ENCODE results near the gene HSPBAP1. TPM values are rescaled to one million over a fixed set of nuclear protein-coding genes. Genes with fewer than 3 reads are reported as not detected.
A peak's percentile ranks its signal among the peaks of the same experiment; 100 is the strongest.

Gene HSPBAP1
- total RNA-seq, 1 donor, result 6.0 TPM

GRCh38 chr3:122797291-122797690, 3.7 kb upstream of the HSPBAP1 start:
- no peak for DNase-seq (ENCODE audit: low read depth)
- H3K4me3 ChIP-seq (ENCODE audit: low read depth, low read length), result no peak overlapping the region
- no peak for TF ChIP-seq CTCF (IDR thresholded peaks at IDR 0.05; ENCODE audit: insufficient read depth, low read depth, low read length)

GRCh38 chr3:122795674-122796195, 2.1 kb upstream of the HSPBAP1 start:
- peak; percentile 15 for DNase-seq (ENCODE audit: low read depth)
- TF ChIP-seq CTCF (IDR thresholded peaks at IDR 0.05; ENCODE audit: insufficient read depth, low read depth, low read length), result no peak

GRCh38 chr3:122794779-122795673, 1.4 kb upstream of the HSPBAP1 start, which contains the start of gene SLC49A4:
TSS of gene SLC49A4 (plus strand) at chr3:122795069. CDS start at chr3:122795193, 124 bp downstream.
- peak within 1 kb of the TSS; percentile 82 for H3K4me3 ChIP-seq (ENCODE audit: low read depth, low read length)
- peak; percentile 66 for DNase-seq (ENCODE audit: low read depth)
- TF ChIP-seq CTCF (IDR thresholded peaks at IDR 0.05; ENCODE audit: insufficient read depth, low read depth, low read length), result no peak

More at GRCh38 chr3:122795674-122796195, 2.1 kb upstream of the HSPBAP1 start:
- H3K4me3 ChIP-seq (ENCODE audit: low read depth, low read length), result peak overlapping the region; percentile 82

GRCh38 chr3:122794483-122794778, 800 bp upstream of the HSPBAP1 start:
- peak; percentile 78 for DNase-seq (ENCODE audit: low read depth)
- H3K4me3 ChIP-seq (ENCODE audit: low read depth, low read length), result peak overlapping the region; percentile 82
- no peak for TF ChIP-seq CTCF (IDR thresholded peaks at IDR 0.05; ENCODE audit: insufficient read depth, low read depth, low read length)

GRCh38 chr3:122789585-122790273, 3.9 kb downstream of the HSPBAP1 start:
- no peak overlapping the region for H3K4me3 ChIP-seq (ENCODE audit: low read depth, low read length)
- no peak for TF ChIP-seq CTCF (IDR thresholded peaks at IDR 0.05; ENCODE audit: insufficient read depth, low read depth, low read length)
- no peak for DNase-seq (ENCODE audit: low read depth)

GRCh38 chr3:122787872-122788271, 5.8 kb downstream of the HSPBAP1 start:
- no peak for TF ChIP-seq CTCF (IDR thresholded peaks at IDR 0.05; ENCODE audit: insufficient read depth, low read depth, low read length)
- no peak overlapping the region for H3K4me3 ChIP-seq (ENCODE audit: low read depth, low read length)
- no peak for DNase-seq (ENCODE audit: low read depth)
